Activated T-helper 1 cell treated with Interleukin-2 at 50 U/mL for 16 hours (primary cell): ENCODE data around the gene TAX1BP3.

Source experiments
- DNase-seq: peaks from one replicate; pipeline ENCODE4 v3.0.0-alpha.2; 2020; ENCODE audit warnings: low read depth

Gene TAX1BP3

GRCh38 chr17:3626831-3627768, 41.3 kb downstream of the TAX1BP3 start:
- no peak for DNase-seq

- DNase-seq = no peak
These were observed 45.3 kb downstream of the TAX1BP3 start for GRCh38 chr17:3622977-3623594.

- DNase-seq = no peak
These were observed 47.1 kb downstream of the TAX1BP3 start for GRCh38 chr17:3621146-3621720.

GRCh38 chr17:3615160-3615870, 53.1 kb downstream of the TAX1BP3 start:
- no peak for DNase-seq

- DNase-seq = no peak
These were observed 55.3 kb downstream of the TAX1BP3 start for GRCh38 chr17:3613124-3613523.
